Spinal cord (tissue), 10 donors: ENCODE measurements around the gene ZEB2. TPM values are rescaled to one million over a fixed set of nuclear protein-coding genes. Genes with fewer than 3 reads are reported as not detected.

Experiments
- DNase-seq, 6 donors: peaks; one replicate each; pipeline versions ENCODE4 v3.0.0 to v3.0.0-alpha.2; 2013 to 2015; ENCODE audit warnings: low spot score in 6 of 6, low read depth in 4 of 6
- H3K27ac ChIP-seq: one replicate; pipeline ENCODE4 v1.5.1; 2013; ENCODE audit warnings: low read depth, low read length, control low read depth
- H3K27me3 ChIP-seq: one replicate; pipeline ENCODE4 v1.6.1; 2013; ENCODE audit warnings: low read length; ENCODE audit not compliant: control insufficient read depth, insufficient read depth
- H3K36me3 ChIP-seq: one replicate; pipeline ENCODE4 v1.6.1; 2013; ENCODE audit warnings: low read length; ENCODE audit not compliant: control insufficient read depth, insufficient read depth
- H3K4me1 ChIP-seq: one replicate; pipeline ENCODE4 v1.6.1; 2013; ENCODE audit warnings: low read length; ENCODE audit not compliant: control insufficient read depth, insufficient read depth
- H3K4me3 ChIP-seq: one replicate; pipeline ENCODE4 v1.5.1; 2013; ENCODE audit warnings: low read depth, low read length, control low read depth
- H3K9me3 ChIP-seq: one replicate; pipeline ENCODE4 v1.6.1; 2013; ENCODE audit warnings: low read length; ENCODE audit not compliant: control insufficient read depth, insufficient read depth
- WGBS: methylation state at CpG from one replicate; pipeline ENCODE4 v1.1.5; 2013; ENCODE audit warnings: missing lambda C conversion rate; ENCODE audit not compliant: insufficient coverage; 5-methylcytosine and 5-hydroxymethylcytosine counted together
- polyA plus RNA-seq, 2 donors: library from polyadenylated mRNA; unstranded; fragments of 120-200 nt; gene quantifications; one replicate each; pipeline ENCODE4 v1.2.1, GENCODE V29; 2013; ENCODE audit not compliant: insufficient read length in 2 of 2
- total RNA-seq, 2 donors: library from RNA; depleted of rRNA in 1 of 2; stranded (reverse); fragments of 120-200 nt in 1 of 2; fragments of >200 nt in 1 of 2; gene quantifications; one replicate each; pipeline versions ENCODE4 v1.2.3 to v1.2.4, GENCODE V29; 2013 to 2014
- donor health status: healthy.

The ZEB2 gene
- total and polyA plus RNA-seq, 4 donors, result 138 to 208 (median 164) TPM

DNA sequence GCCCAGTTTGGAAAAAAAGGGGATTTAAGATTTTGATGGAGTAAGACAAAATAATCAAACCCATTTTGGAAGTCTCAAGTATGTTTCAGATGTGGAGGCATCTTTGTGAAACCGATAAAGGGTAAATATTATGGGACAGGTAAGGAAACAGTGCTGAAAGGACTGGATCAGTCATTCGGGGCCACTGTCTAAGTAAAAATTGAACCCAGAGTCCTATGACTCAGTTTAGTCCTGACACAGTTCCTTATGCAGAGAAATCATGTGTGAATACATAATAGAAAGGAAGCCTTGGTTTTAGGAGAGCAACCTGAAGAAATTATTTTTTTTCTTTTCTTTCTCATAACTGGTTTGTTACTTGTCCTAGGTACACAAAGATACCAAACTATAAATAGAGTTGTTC, 15.4 kb upstream of the ZEB2 start:
- Histone ChIP-seq H3K27me3 (no peaks in the 10 kb centered on the region), H3K36me3 (no peaks in the 10 kb centered on the region), H3K4me1 (no peaks in the 10 kb centered on the region), H3K4me3 (no peak overlapping the region), H3K27ac (no peak overlapping the region), H3K9me3 (no peaks in the 10 kb centered on the region)
- DNase-seq, result no peak
- WGBS, result 100% methylated on average over 2 of the region's 2 CpGs

DNA sequence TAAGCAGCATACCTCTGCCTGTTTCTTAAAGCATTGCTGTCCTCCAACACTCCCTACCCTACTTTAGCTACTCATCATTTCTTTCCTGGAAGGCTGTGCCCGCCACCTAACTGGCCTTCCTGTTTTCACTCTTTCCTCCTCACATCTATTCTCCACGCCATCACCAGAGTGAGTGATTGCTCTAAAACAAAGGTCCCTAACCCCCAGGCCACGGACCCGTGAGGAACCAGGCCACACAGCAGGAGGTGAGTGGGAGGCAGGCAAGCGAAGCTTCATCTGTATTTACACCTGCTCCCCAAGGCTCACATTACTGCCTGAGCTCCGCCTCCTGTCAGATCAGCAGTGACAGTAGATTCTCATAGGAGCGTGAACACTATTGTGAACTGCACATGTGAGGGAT, 13.3 kb upstream of the ZEB2 start:
- no peaks in the 10 kb centered on the region for H3K4me1 ChIP-seq
- no peak for DNase-seq
- H3K27me3 ChIP-seq, result no peaks in the 10 kb centered on the region
- H3K27ac ChIP-seq, result no peak overlapping the region
- no peaks in the 10 kb centered on the region for H3K9me3 ChIP-seq
- H3K36me3 ChIP-seq, result no peaks in the 10 kb centered on the region
- no CpG with 5 or more reads among the region's 7 CpGs for WGBS
- H3K4me3 ChIP-seq, result no peak overlapping the region

DNA sequence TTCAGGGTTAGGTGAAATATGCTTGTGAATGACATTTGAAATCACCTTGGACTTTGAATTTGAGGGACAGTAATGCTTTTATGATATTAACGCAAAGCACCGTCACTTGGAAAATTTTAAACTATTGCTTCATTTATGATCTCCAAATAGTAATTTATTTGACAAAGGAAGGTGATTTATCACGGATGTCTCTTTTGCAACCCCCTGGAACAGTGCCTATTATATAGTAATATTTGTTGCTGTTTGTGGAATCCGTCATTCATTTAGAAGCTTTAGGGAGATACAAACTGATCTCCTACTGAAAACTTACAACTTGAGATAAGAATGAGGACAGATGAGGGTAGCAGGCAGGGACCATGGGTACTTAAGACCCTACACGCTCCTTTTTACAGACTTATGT, 10.7 kb upstream of the ZEB2 start:
- H3K4me1 ChIP-seq, result no peaks in the 10 kb centered on the region
- 40% methylated on average over 1 of the region's 5 CpGs for WGBS
- H3K36me3 ChIP-seq, result no peaks in the 10 kb centered on the region
- no peaks in the 10 kb centered on the region for H3K9me3 ChIP-seq
- DNase-seq, result no peak
- H3K4me3 ChIP-seq, result no peak overlapping the region
- H3K27me3 ChIP-seq, result no peaks in the 10 kb centered on the region
- peak overlapping the region; percentile 52 for H3K27ac ChIP-seq

DNA sequence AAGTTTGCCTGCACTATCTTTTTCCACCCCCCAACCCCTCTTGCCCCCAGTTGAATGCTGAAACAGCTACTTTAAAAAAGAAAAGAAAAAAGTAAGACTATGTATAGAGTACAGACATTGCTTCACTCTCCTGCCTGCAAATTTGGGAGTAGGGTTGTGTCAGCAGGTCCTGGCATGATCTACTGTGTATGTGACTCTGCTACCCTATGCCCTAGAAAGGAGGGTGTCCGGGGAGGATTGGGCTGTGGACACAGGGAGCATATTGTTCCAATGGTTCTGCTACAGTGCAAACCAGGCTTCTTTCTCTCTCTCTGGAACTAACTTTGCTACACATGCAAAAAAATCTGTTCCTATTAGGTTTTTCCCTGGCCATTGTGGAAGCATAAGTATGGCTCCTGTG, 9.9 kb upstream of the ZEB2 start:
- no CpG with 5 or more reads among the region's 1 CpG for WGBS
- Histone ChIP-seq H3K4me3 (no peak overlapping the region), H3K9me3 (no peaks in the 10 kb centered on the region), H3K27me3 (no peaks in the 10 kb centered on the region), H3K36me3 (no peaks in the 10 kb centered on the region), H3K4me1 (no peaks in the 10 kb centered on the region), H3K27ac (peak overlapping the region; percentile 52)
- DNase-seq, result no peak

DNA sequence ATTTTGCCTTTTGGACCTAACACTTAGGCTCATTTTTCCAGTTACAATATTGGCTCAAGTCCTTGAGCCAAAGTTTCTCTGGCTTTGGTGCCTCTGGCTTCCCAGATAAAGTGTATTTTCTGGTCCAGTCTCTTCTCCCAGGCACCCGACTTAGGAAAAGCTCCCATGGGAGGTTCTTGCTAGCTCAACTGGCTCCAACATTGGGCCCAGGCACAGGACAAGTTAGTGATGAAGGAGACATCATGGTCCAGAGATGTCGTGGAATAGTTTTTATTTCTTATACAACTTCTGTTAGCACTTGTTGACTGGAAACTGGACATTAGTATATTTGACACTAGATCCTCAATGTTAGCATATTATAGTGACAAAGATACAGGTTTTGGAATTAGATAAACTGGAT, 8.2 kb upstream of the ZEB2 start:
- Histone ChIP-seq H3K4me1 (peaks cover 7% of the 10 kb centered on the region), H3K4me3 (no peak overlapping the region), H3K9me3 (no peaks in the 10 kb centered on the region), H3K36me3 (no peaks in the 10 kb centered on the region), H3K27me3 (peaks cover 3% of the 10 kb centered on the region), H3K27ac (no peak overlapping the region)
- WGBS, result 80% methylated on average over 1 of the region's 2 CpGs
- no peak for DNase-seq

DNA sequence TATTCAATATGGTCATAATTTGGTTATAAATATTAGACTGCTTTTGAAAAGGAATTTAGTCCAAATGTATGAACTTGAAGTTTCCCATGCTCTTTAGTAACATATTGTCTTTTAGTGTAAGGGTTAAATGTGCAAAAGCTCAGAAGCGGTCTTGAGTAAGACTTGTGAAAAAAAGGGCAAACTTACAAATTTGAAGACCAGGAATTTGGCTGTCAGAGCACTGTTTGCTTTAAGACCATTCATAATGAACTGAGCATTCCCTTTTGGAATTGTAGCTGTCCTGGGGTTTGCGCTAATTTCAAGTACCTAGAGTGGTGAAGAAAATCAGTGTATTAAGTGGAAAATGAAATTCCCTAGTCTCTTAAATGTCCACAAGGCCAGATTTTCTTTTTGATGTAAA, 6.9 kb upstream of the ZEB2 start:
- DNase-seq, result no peak
- Histone ChIP-seq H3K36me3 (no peaks in the 10 kb centered on the region), H3K27me3 (peaks cover 8% of the 10 kb centered on the region), H3K27ac (peak overlapping the region; percentile 0), H3K4me3 (no peak overlapping the region), H3K9me3 (no peaks in the 10 kb centered on the region), H3K4me1 (peaks cover 15% of the 10 kb centered on the region)
- WGBS, result 10% methylated on average over 1 of the region's 2 CpGs

DNA sequence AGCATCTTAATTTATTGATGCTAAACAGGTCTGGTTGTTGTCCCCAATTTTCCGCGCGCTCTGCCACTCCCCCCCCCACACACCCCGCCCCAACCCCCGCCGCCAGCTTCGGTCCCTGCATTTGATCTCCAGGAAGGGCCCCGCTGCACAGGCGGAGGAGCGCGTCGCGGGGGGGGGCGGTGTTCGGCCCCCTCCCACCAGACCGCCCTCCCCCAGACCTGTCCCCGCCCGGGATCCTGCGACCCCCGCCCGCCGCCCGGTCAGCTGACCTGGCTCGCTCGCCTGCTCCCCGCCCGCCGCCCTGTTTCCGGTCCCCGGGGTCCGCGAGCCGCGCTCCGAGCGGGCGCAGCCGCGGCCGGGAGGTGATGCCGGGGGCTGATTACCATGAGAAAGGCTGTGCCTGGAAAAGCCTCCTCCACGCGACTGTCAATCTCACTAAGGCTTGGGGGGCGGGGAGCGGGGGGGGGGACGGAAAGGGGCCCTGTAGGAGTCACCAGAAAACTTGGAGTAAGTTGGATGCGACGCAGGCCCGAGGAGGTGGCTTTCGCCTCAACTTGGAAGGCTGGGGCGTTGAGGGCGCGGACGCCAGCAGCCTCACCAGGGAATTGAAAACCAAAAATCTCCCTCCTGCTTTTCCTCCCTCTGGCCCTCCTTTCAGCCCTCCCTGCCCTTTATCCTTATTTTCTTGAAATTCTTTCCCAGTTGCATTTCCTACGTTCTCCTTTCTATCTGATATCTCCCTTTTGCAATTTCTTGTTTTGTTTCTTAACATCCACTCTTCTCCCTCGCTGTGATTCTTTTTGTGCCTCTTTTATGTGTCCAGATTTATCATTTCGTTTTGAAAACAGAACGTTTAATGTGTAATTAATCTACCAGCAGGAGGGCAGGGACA, 4.4 kb upstream of the ZEB2 start:
- H3K27ac ChIP-seq, result peak overlapping the region; percentile 97
- no peaks in the 10 kb centered on the region for H3K9me3 ChIP-seq
- DNase-seq, result peak in 2 of 6 donors; percentile 81 to 87
- peak overlapping the region; percentile 71 for H3K4me3 ChIP-seq
- H3K27me3 ChIP-seq, result peaks cover 8% of the 10 kb centered on the region
- H3K4me1 ChIP-seq, result peaks cover 15% of the 10 kb centered on the region
- no peaks in the 10 kb centered on the region for H3K36me3 ChIP-seq
- under 1% methylated on average over 35 of the region's 58 CpGs for WGBS

DNA sequence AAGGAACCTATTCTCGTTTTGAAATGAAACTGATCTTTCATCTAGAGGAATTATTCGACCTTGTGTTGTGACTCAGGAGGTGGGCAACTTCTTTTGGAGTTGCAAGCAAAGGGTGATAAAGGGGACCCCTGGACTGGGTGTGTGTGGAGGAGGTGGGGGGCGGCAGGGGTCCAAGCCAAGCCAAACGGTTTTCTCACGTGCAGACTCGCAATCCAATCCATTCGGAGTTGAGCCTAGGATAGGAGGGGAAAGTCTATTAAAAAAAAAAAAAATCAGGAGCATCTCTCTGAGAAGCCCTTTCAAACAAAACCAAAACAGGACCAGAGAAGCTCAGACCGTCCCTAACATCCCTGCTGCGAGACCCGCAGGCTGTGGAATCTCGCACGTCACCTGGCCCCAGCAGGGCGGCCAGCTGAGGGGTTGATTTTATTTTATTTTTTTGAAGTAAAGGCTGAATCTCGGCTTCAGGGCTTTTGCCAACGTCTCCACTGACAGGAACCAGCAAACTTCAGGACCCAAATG, 3.7 kb upstream of the ZEB2 start:
- Histone ChIP-seq H3K9me3 (no peaks in the 10 kb centered on the region), H3K4me3 (peak overlapping the region; percentile 71), H3K4me1 (peaks cover 15% of the 10 kb centered on the region), H3K27me3 (peaks cover 8% of the 10 kb centered on the region), H3K27ac (peak overlapping the region; percentile 97), H3K36me3 (no peaks in the 10 kb centered on the region)
- 1% methylated on average over 8 of the region's 15 CpGs for WGBS
- DNase-seq, result peak in 2 of 6 donors; percentile 74 to 80

DNA sequence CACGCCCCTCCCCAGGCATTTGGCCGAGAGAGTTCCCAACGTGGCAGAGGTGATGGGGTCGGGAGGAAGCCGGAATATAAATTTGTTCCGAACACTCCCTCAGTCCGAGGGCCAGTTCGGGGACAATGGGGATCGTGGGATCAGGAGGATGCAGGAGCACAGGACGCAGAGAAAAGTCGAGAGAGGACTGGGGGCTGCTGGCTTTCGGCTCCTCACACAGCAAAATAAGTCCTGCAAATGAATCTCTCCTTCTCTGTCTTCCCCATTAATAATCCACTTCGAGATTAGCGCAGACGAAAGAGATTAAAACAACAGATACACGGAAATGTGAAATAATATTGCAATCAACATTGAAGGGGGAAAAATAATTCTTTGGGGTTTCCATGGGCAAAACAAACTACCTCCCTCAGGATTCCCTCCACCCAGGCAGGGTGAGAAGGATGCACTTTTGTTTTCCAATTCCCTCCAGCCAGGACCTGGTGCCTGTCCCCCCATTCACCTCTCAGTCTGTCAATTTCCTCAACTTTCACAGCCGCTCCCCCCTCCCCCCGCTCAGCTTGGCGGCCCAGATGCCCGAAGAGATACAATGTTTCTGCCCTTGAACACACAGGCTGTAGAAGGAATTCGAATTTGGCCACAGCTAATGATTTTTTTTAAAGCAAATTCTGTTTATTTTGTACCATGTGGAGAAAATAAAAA, 3.1 kb upstream of the ZEB2 start:
- H3K4me3 ChIP-seq, result peak overlapping the region; percentile 71
- 13% methylated on average over 11 of the region's 21 CpGs for WGBS

More for the DNA sequence above, 3.1 kb upstream of the ZEB2 start:
- DNase-seq, result peak in 3 of 6 donors; percentile 59 to 76 (median 73)
- peaks cover 15% of the 10 kb centered on the region for H3K4me1 ChIP-seq
- H3K27me3 ChIP-seq, result peaks cover 8% of the 10 kb centered on the region
- H3K9me3 ChIP-seq, result no peaks in the 10 kb centered on the region
- H3K27ac ChIP-seq, result peak overlapping the region; percentile 97
- no peaks in the 10 kb centered on the region for H3K36me3 ChIP-seq
